Suprapubic skin (tissue), 4 donors: ENCODE data around the gene CAMK2D. TPM values are rescaled to one million over a fixed set of nuclear protein-coding genes. Genes with fewer than 3 reads are reported as not detected.

Experiments used
- DNase-seq, 2 donors: peaks; one replicate each; pipeline ENCODE4 v3.0.0-alpha.2; 2019; ENCODE audit warnings: low spot score in 2 of 2
- H3K27ac ChIP-seq: fragments of 200-600 bp; sonication (generic); one replicate; pipeline ENCODE4 v1.5.1; 2019
- H3K27me3 ChIP-seq: fragments of 200-600 bp; sonication (generic); one replicate; pipeline ENCODE4 v1.5.1; 2019
- H3K36me3 ChIP-seq: fragments of 200-600 bp; sonication (generic); one replicate; pipeline ENCODE4 v1.5.1; 2019
- H3K4me1 ChIP-seq: fragments of 200-600 bp; sonication (generic); one replicate; pipeline ENCODE4 v1.5.1; 2019
- H3K4me3 ChIP-seq: fragments of 200-600 bp; sonication (generic); one replicate; pipeline ENCODE4 v1.5.1; 2019; ENCODE audit warnings: mild to moderate bottlenecking
- H3K9me3 ChIP-seq: fragments of 200-600 bp; sonication (generic); one replicate; pipeline ENCODE4 v1.5.1; 2019
- EP300 ChIP-seq: sonication (generic); formaldehyde crosslinking; IDR thresholded peaks from one replicate; pipeline ENCODE4 v1.6.1; 2017; ENCODE audit warnings: antibody characterized with exemption
- POLR2A ChIP-seq, 2 donors: fragments of 450-650 bp; IDR thresholded peaks; one replicate each; pipeline ENCODE4 v1.6.1; 2017; ENCODE audit warnings: antibody characterized with exemption in 2 of 2, mild to moderate bottlenecking in 2 of 2, moderate library complexity in 2 of 2
- POLR2AphosphoS5 ChIP-seq, 3 donors: sonication (generic); formaldehyde crosslinking; IDR thresholded peaks; one replicate each; pipeline ENCODE4 v1.6.1; 2017; ENCODE audit warnings: antibody characterized with exemption in 3 of 3
- WGBS: methylation state at CpG from one replicate; pipeline ENCODE4 v1.1.5; 2018; 5-methylcytosine and 5-hydroxymethylcytosine counted together
- total RNA-seq, 4 donors: library from RNA; depleted of rRNA; stranded (reverse); fragments of >200 nt; gene quantifications; one replicate each; pipeline ENCODE4 v1.1.0, GENCODE V29; 2016
- TF ChIP-seq, protein P1 (sequence below), 2 donors: fragments of 200-600 bp in 1 of 2; fragments of 450-650 bp in 1 of 2; sonication (generic) in 1 of 2; IDR thresholded peaks; one replicate each; pipeline ENCODE4 v1.5.1; 2016 to 2019; ENCODE audit warnings: antibody characterized with exemption in 2 of 2, mild to moderate bottlenecking in 1 of 2, moderate library complexity in 1 of 2

The CAMK2D gene
- total RNA-seq, 4 donors from 2014 or later = 21.5 to 38.2 (median 30.5) TPM

- 90% methylated on average over 1 of the region's 1 CpG for WGBS
- no peak for DNase-seq
- no peak overlapping the region for H3K4me3 ChIP-seq
- H3K36me3 ChIP-seq = peaks cover 11% of the 10 kb centered on the region
- H3K27ac ChIP-seq = peak overlapping the region; percentile 89
- peaks cover 27% of the 10 kb centered on the region for H3K4me1 ChIP-seq
- H3K9me3 ChIP-seq = no peaks in the 10 kb centered on the region
- H3K27me3 ChIP-seq = no peaks in the 10 kb centered on the region
- TF ChIP-seq POLR2AphosphoS5 (IDR thresholded peaks at IDR 0.05) (no peak), POLR2A (IDR thresholded peaks at IDR 0.05) (no peak), EP300 (no peak)
- TF ChIP-seq, protein P1, sequence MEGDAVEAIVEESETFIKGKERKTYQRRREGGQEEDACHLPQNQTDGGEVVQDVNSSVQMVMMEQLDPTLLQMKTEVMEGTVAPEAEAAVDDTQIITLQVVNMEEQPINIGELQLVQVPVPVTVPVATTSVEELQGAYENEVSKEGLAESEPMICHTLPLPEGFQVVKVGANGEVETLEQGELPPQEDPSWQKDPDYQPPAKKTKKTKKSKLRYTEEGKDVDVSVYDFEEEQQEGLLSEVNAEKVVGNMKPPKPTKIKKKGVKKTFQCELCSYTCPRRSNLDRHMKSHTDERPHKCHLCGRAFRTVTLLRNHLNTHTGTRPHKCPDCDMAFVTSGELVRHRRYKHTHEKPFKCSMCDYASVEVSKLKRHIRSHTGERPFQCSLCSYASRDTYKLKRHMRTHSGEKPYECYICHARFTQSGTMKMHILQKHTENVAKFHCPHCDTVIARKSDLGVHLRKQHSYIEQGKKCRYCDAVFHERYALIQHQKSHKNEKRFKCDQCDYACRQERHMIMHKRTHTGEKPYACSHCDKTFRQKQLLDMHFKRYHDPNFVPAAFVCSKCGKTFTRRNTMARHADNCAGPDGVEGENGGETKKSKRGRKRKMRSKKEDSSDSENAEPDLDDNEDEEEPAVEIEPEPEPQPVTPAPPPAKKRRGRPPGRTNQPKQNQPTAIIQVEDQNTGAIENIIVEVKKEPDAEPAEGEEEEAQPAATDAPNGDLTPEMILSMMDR (IDR thresholded peaks at IDR 0.05) = no peak
Measured at GRCh38 chr4:113469023-113469390, 292.5 kb downstream of the CAMK2D start.

DNA sequence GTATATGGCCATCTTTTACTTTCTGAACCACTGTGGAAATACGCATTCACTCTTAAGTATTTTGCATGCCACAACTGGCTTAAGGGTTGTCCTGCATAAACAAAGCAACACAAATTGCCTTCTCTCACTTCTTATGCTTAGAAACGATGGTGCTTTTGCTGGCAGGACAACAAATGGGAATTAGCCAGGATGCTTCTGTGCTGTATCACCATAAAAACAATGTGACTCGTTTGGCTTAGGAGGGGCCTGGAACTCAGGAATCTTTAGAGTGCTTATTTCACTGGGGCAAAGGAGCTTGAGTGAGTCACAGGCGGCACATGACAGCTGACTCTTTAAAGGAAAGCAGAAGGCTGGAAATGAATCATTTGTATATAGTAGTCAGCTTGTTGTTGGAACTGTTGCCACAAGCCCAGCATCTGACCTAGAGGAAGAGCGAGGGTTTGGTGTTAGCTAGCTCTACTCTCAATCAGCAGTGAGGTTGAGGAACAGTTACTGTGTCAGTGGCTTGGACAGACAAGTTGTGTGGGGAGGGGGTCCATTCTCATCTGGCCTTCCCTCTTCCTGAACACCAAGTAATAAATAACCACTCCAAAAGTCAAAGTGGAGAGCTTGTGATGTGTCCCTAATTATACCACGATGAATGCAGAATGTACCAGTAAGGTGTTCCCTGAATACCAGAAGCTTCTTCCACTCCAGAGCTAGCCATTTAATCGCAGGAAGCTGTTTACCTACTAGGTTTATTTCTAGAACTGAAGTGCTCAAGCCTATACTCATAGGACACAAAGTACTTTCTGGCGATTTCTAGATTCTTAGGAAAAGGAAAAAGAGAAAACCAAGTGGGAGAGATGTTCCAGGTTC is 293.1 kb downstream of the CAMK2D start:
- peaks cover 27% of the 10 kb centered on the region for H3K4me1 ChIP-seq
- 31% methylated on average over 8 of the region's 8 CpGs for WGBS
- peak in 1 of 2 donors; percentile 91 for DNase-seq
- H3K27ac ChIP-seq = peak overlapping the region; percentile 89
- H3K27me3 ChIP-seq = no peaks in the 10 kb centered on the region
- H3K9me3 ChIP-seq = no peaks in the 10 kb centered on the region
- TF ChIP-seq, protein P1 (IDR thresholded peaks at IDR 0.05) = no peak
- peak; percentile 15 to 75 (median 54) for TF ChIP-seq POLR2AphosphoS5 (IDR thresholded peaks at IDR 0.05)
- peak; percentile 10 for TF ChIP-seq EP300
- TF ChIP-seq POLR2A (IDR thresholded peaks at IDR 0.05) = no peak
- H3K4me3 ChIP-seq = peak overlapping the region; percentile 11
- H3K36me3 ChIP-seq = peaks cover 11% of the 10 kb centered on the region

DNA sequence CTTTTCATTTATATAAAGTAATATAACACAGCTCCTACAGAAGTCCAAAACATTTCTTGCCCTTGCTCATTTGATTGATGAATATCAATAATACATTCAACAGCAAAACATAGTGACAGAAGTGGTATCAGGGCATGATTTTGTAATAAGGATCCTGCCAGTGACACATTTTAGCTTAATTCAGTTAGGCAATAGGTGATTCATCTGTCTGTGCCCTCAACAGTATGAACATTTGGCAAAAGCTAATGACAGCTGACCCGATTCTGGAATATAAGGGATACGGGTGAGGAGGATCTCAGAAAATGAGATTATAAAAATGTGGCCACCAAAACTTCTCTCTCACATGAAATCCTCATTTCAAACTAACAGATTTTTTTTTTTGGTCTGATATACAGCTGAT is 294.0 kb downstream of the CAMK2D start:
- H3K27me3 ChIP-seq = no peaks in the 10 kb centered on the region
- no peak for DNase-seq
- TF ChIP-seq POLR2A (IDR thresholded peaks at IDR 0.05) (no peak), EP300 (no peak), POLR2AphosphoS5 (IDR thresholded peaks at IDR 0.05) (peak in 2 of 3 donors; percentile 43 to 76)
- TF ChIP-seq, protein P1 (IDR thresholded peaks at IDR 0.05) = no peak
- WGBS = 38% methylated on average over 2 of the region's 2 CpGs
- peaks cover 27% of the 10 kb centered on the region for H3K4me1 ChIP-seq
- H3K36me3 ChIP-seq = peaks cover 11% of the 10 kb centered on the region
- peak overlapping the region; percentile 89 for H3K27ac ChIP-seq
- peak overlapping the region; percentile 11 for H3K4me3 ChIP-seq
- no peaks in the 10 kb centered on the region for H3K9me3 ChIP-seq

- Histone ChIP-seq H3K36me3 (peaks cover 28% of the 10 kb centered on the region), H3K4me1 (peaks cover 5% of the 10 kb centered on the region), H3K27ac (no peak overlapping the region), H3K9me3 (no peaks in the 10 kb centered on the region), H3K27me3 (no peaks in the 10 kb centered on the region), H3K4me3 (no peak overlapping the region)
- WGBS = 95% methylated on average over 1 of the region's 1 CpG
- DNase-seq = no peak
- TF ChIP-seq POLR2AphosphoS5 (IDR thresholded peaks at IDR 0.05) (no peak), POLR2A (IDR thresholded peaks at IDR 0.05) (no peak), EP300 (no peak)
- TF ChIP-seq, protein P1 (IDR thresholded peaks at IDR 0.05) = no peak
Measured at GRCh38 chr4:113462286-113462685, 299.3 kb downstream of the CAMK2D start.

GRCh38 chr4:113461281-113461680 is 300.3 kb downstream of the CAMK2D start:
- Histone ChIP-seq H3K4me3 (no peak overlapping the region), H3K36me3 (peaks cover 37% of the 10 kb centered on the region), H3K27ac (no peak overlapping the region), H3K9me3 (no peaks in the 10 kb centered on the region), H3K27me3 (no peaks in the 10 kb centered on the region), H3K4me1 (no peaks in the 10 kb centered on the region)
- DNase-seq = no peak
- TF ChIP-seq EP300 (no peak), POLR2A (IDR thresholded peaks at IDR 0.05) (no peak), POLR2AphosphoS5 (IDR thresholded peaks at IDR 0.05) (no peak)
- TF ChIP-seq, protein P1 (IDR thresholded peaks at IDR 0.05) = no peak
